Measurements from ENCODE around the gene PAK4. TPM values are rescaled to one million over a fixed set of nuclear protein-coding genes. Genes with fewer than 3 reads are reported as not detected.

The PAK4 gene
- total RNA-seq, 1 experiment from 2014 or later, result 90.1 TPM

- Histone ChIP-seq H3K79me2 (ENCODE audit: insufficient read depth, low read length) (no peaks in the 10 kb centered on the region), H3K27me3 (ENCODE audit: insufficient read depth, low read length) (no peaks in the 10 kb centered on the region), H3K27ac (ENCODE audit: low read depth, low read length) (no peak overlapping the region), H3K9me3 (ENCODE audit: control insufficient read depth in 1 of 2, insufficient read depth in 1 of 2, low read depth in 1 of 2, low read length in 2 of 2) (no peaks in the 10 kb centered on the region), H2AFZ (ENCODE audit: low read depth, low read length, poor library complexity, severe bottlenecking) (no peak overlapping the region), H3K4me3 (replicated peaks in 1 of 2; ENCODE audit: low read depth in 1 of 2, low read length in 2 of 2) (no peak overlapping the region), H4K20me1 (ENCODE audit: insufficient read depth) (no peaks in the 10 kb centered on the region), H3K9me2 (ENCODE audit: insufficient read depth) (no peaks in the 10 kb centered on the region), H3K36me3 (ENCODE audit: control insufficient read depth in 1 of 2, insufficient read depth in 2 of 2, low read length in 2 of 2) (peaks cover 0 to 9% of the 10 kb centered on the region in 2 experiments; a peak in 2 of 4 replicates), H3K9ac (ENCODE audit: low read length) (no peak overlapping the region), H3K4me2 (ENCODE audit: low read length) (no peak overlapping the region), H3K4me1 (ENCODE audit: control insufficient read depth in 1 of 2, insufficient read depth in 2 of 2, low read length in 2 of 2) (no peaks in the 10 kb centered on the region)
- CTCF ChIA-PET, result no interaction called here
- BruUV-seq (replicated peaks), result no TSS peak
- peak; percentile 39; the same call in 1 of the 2 replicates for ATAC-seq
- DNase-seq (ENCODE audit: low read depth, low spot score), result no peak
- intact Hi-C loops (cut with micrococcal nuclease), result no loop called here
- POLR2A ChIA-PET, result interaction anchor here (0.6 kb wide), 1 partner anchor 165 kb away, joined by 3 read pairs; the partner anchor contains the start of gene SAMD4B
- RAD21 ChIA-PET (ENCODE audit: low non-redundant PET in 1 of 2, low total read pairs in 2 of 2, uncharacterized antibody in 2 of 2, unreplicated experiment in 2 of 2), result no interaction called here
- TF ChIP-seq FOSL1 (IDR thresholded peaks at IDR 0.05; ENCODE audit: low read depth), result no peak
- no peak for TF ChIP-seq MAX (IDR thresholded peaks at IDR 0.05)
Measured at GRCh38 chr19:39177110-39177699, 51.6 kb downstream of the PAK4 start.

- Histone ChIP-seq H3K4me1 (ENCODE audit: control insufficient read depth in 1 of 2, insufficient read depth in 2 of 2, low read length in 2 of 2) (no peaks in the 10 kb centered on the region), H3K36me3 (ENCODE audit: control insufficient read depth in 1 of 2, insufficient read depth in 2 of 2, low read length in 2 of 2) (peaks cover 0 to 9% of the 10 kb centered on the region in 2 experiments; a peak in 2 of 4 replicates), H3K9ac (ENCODE audit: low read length) (no peak overlapping the region), H4K20me1 (ENCODE audit: insufficient read depth) (no peaks in the 10 kb centered on the region), H3K4me3 (replicated peaks in 1 of 2; ENCODE audit: low read depth in 1 of 2, low read length in 2 of 2) (no peak overlapping the region), H3K4me2 (ENCODE audit: low read length) (no peak overlapping the region), H3K27ac (ENCODE audit: low read depth, low read length) (no peak overlapping the region), H3K27me3 (ENCODE audit: insufficient read depth, low read length) (no peaks in the 10 kb centered on the region), H3K9me3 (ENCODE audit: control insufficient read depth in 1 of 2, insufficient read depth in 1 of 2, low read depth in 1 of 2, low read length in 2 of 2) (no peaks in the 10 kb centered on the region), H2AFZ (ENCODE audit: low read depth, low read length, poor library complexity, severe bottlenecking) (no peak overlapping the region), H3K79me2 (ENCODE audit: insufficient read depth, low read length) (no peaks in the 10 kb centered on the region), H3K9me2 (ENCODE audit: insufficient read depth) (no peaks in the 10 kb centered on the region)
- no TSS peak for BruUV-seq (replicated peaks)
- intact Hi-C loops (cut with micrococcal nuclease), result no loop called here
- POLR2A ChIA-PET, result no interaction called here
- DNase-seq (ENCODE audit: low read depth, low spot score) (no peak), ATAC-seq (no peak)
- RAD21 ChIA-PET (ENCODE audit: low non-redundant PET in 1 of 2, low total read pairs in 2 of 2, uncharacterized antibody in 2 of 2, unreplicated experiment in 2 of 2), result no interaction called here
- CTCF ChIA-PET, result no interaction called here
- no peak for TF ChIP-seq YY1 (IDR thresholded peaks at IDR 0.05; ENCODE audit: extremely low read depth, insufficient replicate concordance, low read depth, low read length)
- TF ChIP-seq POLR2A (IDR thresholded peaks at IDR 0.05; ENCODE audit: borderline replicate concordance, extremely low read depth, insufficient read depth, insufficient read length), result no peak
- no peak for TF ChIP-seq ZNF274 (IDR thresholded peaks at IDR 0.05; ENCODE audit: low read depth, low read length)
- no peak for TF ChIP-seq EZH2phosphoT487 (IDR thresholded peaks at IDR 0.05; ENCODE audit: borderline replicate concordance)
- TF ChIP-seq EGR1 (IDR thresholded peaks at IDR 0.05; ENCODE audit: low read depth), result no peak
- no peak for TF ChIP-seq CBX3 (IDR thresholded peaks at IDR 0.05; ENCODE audit: low read depth)
- TF ChIP-seq TCF7L2 (IDR thresholded peaks at IDR 0.05; ENCODE audit: borderline replicate concordance, extremely low read depth, insufficient read depth, insufficient read length), result no peak
- TF ChIP-seq ZBTB33 (IDR thresholded peaks at IDR 0.05; ENCODE audit: extremely low read depth, insufficient replicate concordance, low read length), result no peak
- no peak for TF ChIP-seq SIN3A (IDR thresholded peaks at IDR 0.05; ENCODE audit: low read depth)
- no peak for TF ChIP-seq REST (IDR thresholded peaks at IDR 0.05; ENCODE audit: low read depth)
- no peak for TF ChIP-seq FOSL1 (IDR thresholded peaks at IDR 0.05; ENCODE audit: low read depth)
- TF ChIP-seq MAX (IDR thresholded peaks at IDR 0.05), result no peak
- no peak for TF ChIP-seq ELF1 (IDR thresholded peaks at IDR 0.05; ENCODE audit: borderline replicate concordance, low read depth)
Measured at GRCh38 chr19:39177736-39178135, 52.1 kb downstream of the PAK4 start.
